ENCODE results near the gene HNRNPLL.

HNRNPLL gene

DNA sequence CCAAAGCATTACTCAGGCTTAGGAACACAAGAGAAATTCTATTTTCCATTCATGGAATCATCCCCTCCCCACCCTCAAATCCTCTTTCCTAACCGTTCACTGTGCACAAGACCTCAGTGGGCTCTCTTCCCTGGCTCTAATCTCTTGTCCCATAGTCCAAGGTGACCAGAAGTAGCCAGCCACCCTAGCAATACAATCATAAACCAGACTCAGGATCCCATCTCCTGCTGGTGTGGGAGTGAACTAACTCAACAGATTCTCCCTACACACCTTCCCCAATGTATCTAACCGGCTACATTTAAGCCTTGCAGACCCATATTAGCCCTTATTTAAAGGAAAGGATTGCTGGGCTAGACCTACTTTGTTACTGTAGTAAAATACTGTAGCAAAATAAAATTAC lies 45.5 kb downstream of the HNRNPLL start:
- Histone ChIP-seq H3K4me3 (ENCODE audit: low read depth in 1 of 5, low read length in 5 of 5) (no peak overlapping the region), H3K9ac (ENCODE audit: low read length in 5 of 5) (no peak overlapping the region), H3K4me1 (ENCODE audit: control insufficient read depth in 5 of 5, insufficient read depth in 5 of 5, low read length in 5 of 5) (no peaks in the 10 kb centered on the region), H3K27ac (ENCODE audit: low read depth, low read length) (no peak overlapping the region), H3K27me3 (ENCODE audit: control insufficient read depth in 5 of 5, insufficient read depth in 4 of 5, low read length in 5 of 5) (no peaks in the 10 kb centered on the region), H3K36me3 (ENCODE audit: control insufficient read depth in 5 of 5, insufficient read depth in 5 of 5, low read length in 5 of 5) (peaks cover 4 to 18% (median 14%) of the 10 kb centered on the region in 5 donors), H3K9me3 (ENCODE audit: control insufficient read depth in 5 of 5, low read length in 5 of 5) (no peaks in the 10 kb centered on the region)

DNA sequence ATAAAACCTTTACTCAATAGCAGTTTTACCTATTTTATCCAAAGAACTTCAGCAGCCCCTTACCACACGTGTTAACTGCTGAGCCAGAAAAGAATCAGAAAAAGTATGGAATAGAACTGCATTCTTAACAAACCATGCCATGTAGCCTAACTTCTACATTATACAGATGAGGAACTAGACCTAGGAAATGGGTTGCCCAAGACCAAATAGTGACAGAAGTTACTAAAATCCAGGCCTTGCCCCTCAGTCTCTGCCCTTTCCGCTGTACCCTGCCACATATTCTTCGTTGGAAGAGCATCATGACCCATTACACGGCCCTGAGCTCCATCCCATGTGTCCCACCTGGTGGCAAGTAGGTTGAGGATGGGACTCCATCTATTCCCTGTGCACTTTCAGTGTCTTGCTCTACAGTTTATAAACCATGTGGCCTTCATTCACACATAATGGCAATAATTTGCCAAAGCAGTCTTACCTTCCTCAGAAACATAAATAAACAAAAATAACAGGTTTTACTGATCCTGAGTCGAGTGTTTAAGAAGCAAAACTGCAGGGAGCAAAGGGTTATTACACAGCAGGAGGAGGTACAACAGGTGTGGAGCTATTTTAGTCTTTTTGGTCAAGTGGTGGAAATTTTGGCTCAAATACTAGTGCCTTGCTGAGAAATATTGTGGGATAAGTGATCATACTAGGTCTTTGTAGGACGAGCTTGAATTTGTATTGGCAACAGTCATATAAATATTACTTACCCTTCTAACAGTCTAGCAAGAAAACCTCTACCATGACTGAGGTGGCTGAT lies 46.5 kb downstream of the HNRNPLL start:
- no peak overlapping the region for H3K9ac ChIP-seq (ENCODE audit: low read length in 5 of 5)
- H3K4me1 ChIP-seq (ENCODE audit: control insufficient read depth in 5 of 5, insufficient read depth in 5 of 5, low read length in 5 of 5): no peaks in the 10 kb centered on the region
- no peak overlapping the region for H3K4me3 ChIP-seq (ENCODE audit: low read depth in 1 of 5, low read length in 5 of 5)
- H3K9me3 ChIP-seq (ENCODE audit: control insufficient read depth in 5 of 5, low read length in 5 of 5): peaks cover 0 to 3% (median 0%) of the 10 kb centered on the region in 5 donors
- H3K27ac ChIP-seq (ENCODE audit: low read depth, low read length): no peak overlapping the region
- H3K36me3 ChIP-seq (ENCODE audit: control insufficient read depth in 5 of 5, insufficient read depth in 5 of 5, low read length in 5 of 5): peaks cover 0 to 15% (median 9%) of the 10 kb centered on the region in 5 donors
- H3K27me3 ChIP-seq (ENCODE audit: control insufficient read depth in 5 of 5, insufficient read depth in 4 of 5, low read length in 5 of 5): no peaks in the 10 kb centered on the region

- Histone ChIP-seq H3K9ac (ENCODE audit: low read length in 5 of 5) (no peak overlapping the region), H3K27ac (ENCODE audit: low read depth, low read length) (no peak overlapping the region), H3K9me3 (ENCODE audit: control insufficient read depth in 5 of 5, low read length in 5 of 5) (peaks cover 0 to 3% (median 0%) of the 10 kb centered on the region in 5 donors), H3K4me3 (ENCODE audit: low read depth in 1 of 5, low read length in 5 of 5) (no peak overlapping the region), H3K27me3 (ENCODE audit: control insufficient read depth in 5 of 5, insufficient read depth in 4 of 5, low read length in 5 of 5) (no peaks in the 10 kb centered on the region), H3K36me3 (ENCODE audit: control insufficient read depth in 5 of 5, insufficient read depth in 5 of 5, low read length in 5 of 5) (peaks cover 0 to 7% (median 2%) of the 10 kb centered on the region in 5 donors), H3K4me1 (ENCODE audit: control insufficient read depth in 5 of 5, insufficient read depth in 5 of 5, low read length in 5 of 5) (no peaks in the 10 kb centered on the region)
Measured at GRCh38 chr2:38554973-38555595, 47.6 kb downstream of the HNRNPLL start.

DNA sequence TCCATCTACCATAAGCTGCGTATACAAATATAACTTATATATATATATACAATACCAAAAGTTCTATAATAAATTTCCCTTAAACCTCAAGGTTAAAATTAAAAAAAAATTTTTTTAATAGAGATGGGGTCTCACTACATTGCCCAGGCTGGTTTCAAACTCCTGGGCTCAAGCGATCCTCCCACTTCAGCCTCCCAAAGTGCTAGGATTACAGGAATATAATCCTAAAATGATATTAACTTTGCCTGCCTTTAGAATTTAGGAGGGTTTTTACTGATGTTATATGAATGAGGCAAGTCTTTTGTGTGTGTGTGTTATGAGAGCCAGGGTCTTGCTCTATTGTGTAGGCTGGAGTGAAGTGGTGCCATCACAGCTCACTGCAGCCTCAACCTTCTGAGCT lies 49.2 kb downstream of the HNRNPLL start:
- H3K9ac ChIP-seq (ENCODE audit: low read length in 5 of 5): no peak overlapping the region
- no peaks in the 10 kb centered on the region for H3K27me3 ChIP-seq (ENCODE audit: control insufficient read depth in 5 of 5, insufficient read depth in 4 of 5, low read length in 5 of 5)
- peaks cover 0 to 3% (median 0%) of the 10 kb centered on the region in 5 donors for H3K9me3 ChIP-seq (ENCODE audit: control insufficient read depth in 5 of 5, low read length in 5 of 5)
- H3K36me3 ChIP-seq (ENCODE audit: control insufficient read depth in 5 of 5, insufficient read depth in 5 of 5, low read length in 5 of 5): peaks cover 0 to 4% (median 0%) of the 10 kb centered on the region in 5 donors
- no peak overlapping the region for H3K27ac ChIP-seq (ENCODE audit: low read depth, low read length)
- H3K4me1 ChIP-seq (ENCODE audit: control insufficient read depth in 5 of 5, insufficient read depth in 5 of 5, low read length in 5 of 5): no peaks in the 10 kb centered on the region
- H3K4me3 ChIP-seq (ENCODE audit: low read depth in 1 of 5, low read length in 5 of 5): no peak overlapping the region

GRCh38 chr2:38552259-38552658 lies 50.5 kb downstream of the HNRNPLL start:
- no peak overlapping the region for H3K27ac ChIP-seq (ENCODE audit: low read depth, low read length)
- no peaks in the 10 kb centered on the region for H3K27me3 ChIP-seq (ENCODE audit: control insufficient read depth in 5 of 5, insufficient read depth in 4 of 5, low read length in 5 of 5)
- H3K4me3 ChIP-seq (ENCODE audit: low read depth in 1 of 5, low read length in 5 of 5): no peak overlapping the region
- H3K4me1 ChIP-seq (ENCODE audit: control insufficient read depth in 5 of 5, insufficient read depth in 5 of 5, low read length in 5 of 5): no peaks in the 10 kb centered on the region
- no peak overlapping the region for H3K9ac ChIP-seq (ENCODE audit: low read length in 5 of 5)
- H3K9me3 ChIP-seq (ENCODE audit: control insufficient read depth in 5 of 5, low read length in 5 of 5): peaks cover 0 to 3% (median 0%) of the 10 kb centered on the region in 5 donors
- H3K36me3 ChIP-seq (ENCODE audit: control insufficient read depth in 5 of 5, insufficient read depth in 5 of 5, low read length in 5 of 5): peaks cover 0 to 4% (median 0%) of the 10 kb centered on the region in 5 donors

GRCh38 chr2:38551746-38552145 lies 51.0 kb downstream of the HNRNPLL start:
- H3K4me3 ChIP-seq (ENCODE audit: low read depth in 1 of 5, low read length in 5 of 5): no peak overlapping the region
- no peaks in the 10 kb centered on the region for H3K4me1 ChIP-seq (ENCODE audit: control insufficient read depth in 5 of 5, insufficient read depth in 5 of 5, low read length in 5 of 5)
- H3K27me3 ChIP-seq (ENCODE audit: control insufficient read depth in 5 of 5, insufficient read depth in 4 of 5, low read length in 5 of 5): no peaks in the 10 kb centered on the region
- peaks cover 0 to 3% (median 0%) of the 10 kb centered on the region in 5 donors for H3K9me3 ChIP-seq (ENCODE audit: control insufficient read depth in 5 of 5, low read length in 5 of 5)
- H3K27ac ChIP-seq (ENCODE audit: low read depth, low read length): no peak overlapping the region
- H3K36me3 ChIP-seq (ENCODE audit: control insufficient read depth in 5 of 5, insufficient read depth in 5 of 5, low read length in 5 of 5): peaks cover 0 to 4% (median 0%) of the 10 kb centered on the region in 5 donors
- H3K9ac ChIP-seq (ENCODE audit: low read length in 5 of 5): no peak overlapping the region

GRCh38 chr2:38551171-38551570 lies 51.6 kb downstream of the HNRNPLL start:
- Histone ChIP-seq H3K4me3 (ENCODE audit: low read depth in 1 of 5, low read length in 5 of 5) (no peak overlapping the region), H3K9ac (ENCODE audit: low read length in 5 of 5) (no peak overlapping the region), H3K9me3 (ENCODE audit: control insufficient read depth in 5 of 5, low read length in 5 of 5) (peaks cover 0 to 3% (median 0%) of the 10 kb centered on the region in 5 donors), H3K36me3 (ENCODE audit: control insufficient read depth in 5 of 5, insufficient read depth in 5 of 5, low read length in 5 of 5) (peaks cover 0 to 4% (median 0%) of the 10 kb centered on the region in 5 donors), H3K27me3 (ENCODE audit: control insufficient read depth in 5 of 5, insufficient read depth in 4 of 5, low read length in 5 of 5) (no peaks in the 10 kb centered on the region), H3K27ac (ENCODE audit: low read depth, low read length) (no peak overlapping the region), H3K4me1 (ENCODE audit: control insufficient read depth in 5 of 5, insufficient read depth in 5 of 5, low read length in 5 of 5) (no peaks in the 10 kb centered on the region)

GRCh38 chr2:38549851-38550250 lies 52.9 kb downstream of the HNRNPLL start:
- Histone ChIP-seq H3K4me3 (ENCODE audit: low read depth in 1 of 5, low read length in 5 of 5) (no peak overlapping the region), H3K9ac (ENCODE audit: low read length in 5 of 5) (no peak overlapping the region), H3K27ac (ENCODE audit: low read depth, low read length) (no peak overlapping the region), H3K36me3 (ENCODE audit: control insufficient read depth in 5 of 5, insufficient read depth in 5 of 5, low read length in 5 of 5) (peaks cover 0 to 4% (median 0%) of the 10 kb centered on the region in 5 donors), H3K9me3 (ENCODE audit: control insufficient read depth in 5 of 5, low read length in 5 of 5) (peaks cover 0 to 3% (median 0%) of the 10 kb centered on the region in 5 donors), H3K27me3 (ENCODE audit: control insufficient read depth in 5 of 5, insufficient read depth in 4 of 5, low read length in 5 of 5) (no peaks in the 10 kb centered on the region), H3K4me1 (ENCODE audit: control insufficient read depth in 5 of 5, insufficient read depth in 5 of 5, low read length in 5 of 5) (no peaks in the 10 kb centered on the region)

DNA sequence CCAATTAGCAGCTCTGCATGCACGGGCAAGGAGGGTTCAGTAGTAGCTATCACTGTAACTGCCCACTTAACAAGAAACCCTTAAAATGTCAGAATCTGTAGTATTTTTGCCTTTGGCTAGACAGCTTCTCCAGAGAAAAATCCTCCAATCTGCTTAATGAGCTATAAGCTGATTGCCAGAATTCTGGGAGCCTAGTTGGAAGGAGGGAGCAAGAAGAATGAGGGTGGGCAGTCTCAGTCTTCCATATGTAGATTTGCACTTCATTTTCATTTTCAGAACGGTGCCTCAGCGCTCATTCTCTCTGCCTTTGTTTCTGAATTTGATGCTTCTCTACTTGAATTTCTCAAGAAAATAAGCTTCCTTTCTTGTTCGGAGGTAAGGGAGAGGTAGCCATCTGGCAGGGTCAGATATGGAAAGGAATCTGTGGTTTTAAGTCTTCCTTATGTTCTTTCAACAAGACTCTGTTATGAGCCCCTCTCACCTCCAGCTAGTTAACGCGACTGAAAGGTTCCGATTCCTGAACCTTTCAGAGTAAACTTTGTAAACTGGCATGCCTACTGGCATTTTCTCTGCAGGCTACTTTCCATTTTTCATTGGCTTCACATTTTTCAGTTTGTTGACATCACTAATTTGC lies 53.5 kb downstream of the HNRNPLL start:
- H3K36me3 ChIP-seq (ENCODE audit: control insufficient read depth in 5 of 5, insufficient read depth in 5 of 5, low read length in 5 of 5): peaks cover 0 to 4% (median 0%) of the 10 kb centered on the region in 5 donors
- H3K27ac ChIP-seq (ENCODE audit: low read depth, low read length): no peak overlapping the region
- H3K4me3 ChIP-seq (ENCODE audit: low read depth in 1 of 5, low read length in 5 of 5): no peak overlapping the region
- no peak overlapping the region for H3K9ac ChIP-seq (ENCODE audit: low read length in 5 of 5)
- H3K27me3 ChIP-seq (ENCODE audit: control insufficient read depth in 5 of 5, insufficient read depth in 4 of 5, low read length in 5 of 5): no peaks in the 10 kb centered on the region
- H3K4me1 ChIP-seq (ENCODE audit: control insufficient read depth in 5 of 5, insufficient read depth in 5 of 5, low read length in 5 of 5): no peaks in the 10 kb centered on the region
- H3K9me3 ChIP-seq (ENCODE audit: control insufficient read depth in 5 of 5, low read length in 5 of 5): peaks cover 0 to 3% (median 0%) of the 10 kb centered on the region in 5 donors

- H3K4me1 ChIP-seq (ENCODE audit: control insufficient read depth in 5 of 5, insufficient read depth in 5 of 5, low read length in 5 of 5): peaks cover 0 to 5% (median 3%) of the 10 kb centered on the region in 5 donors
- H3K27me3 ChIP-seq (ENCODE audit: control insufficient read depth in 5 of 5, insufficient read depth in 4 of 5, low read length in 5 of 5): no peaks in the 10 kb centered on the region
- H3K36me3 ChIP-seq (ENCODE audit: control insufficient read depth in 5 of 5, insufficient read depth in 5 of 5, low read length in 5 of 5): peaks cover 0 to 4% (median 0%) of the 10 kb centered on the region in 5 donors
- H3K27ac ChIP-seq (ENCODE audit: low read depth, low read length): no peak overlapping the region
- H3K4me3 ChIP-seq (ENCODE audit: low read depth in 1 of 5, low read length in 5 of 5): no peak overlapping the region
- no peak overlapping the region for H3K9ac ChIP-seq (ENCODE audit: low read length in 5 of 5)
- H3K9me3 ChIP-seq (ENCODE audit: control insufficient read depth in 5 of 5, low read length in 5 of 5): peaks cover 0 to 3% (median 0%) of the 10 kb centered on the region in 5 donors
Measured at GRCh38 chr2:38547791-38548190, 54.9 kb downstream of the HNRNPLL start.
